HCT116 (cell line): Measurements from ENCODE around the gene RYR2. TPM values are rescaled to one million over a fixed set of nuclear protein-coding genes. Genes with fewer than 3 reads are reported as not detected.

Experiments
- ATAC-seq: fragments of 200-7000 bp; cut with Tn5 transposase; 2 replicates; pipeline ENCODE4 v1.9.1; 2020; ENCODE audit warnings: mild to moderate bottlenecking, moderate library complexity
- BruUV-seq: library from RNA; stranded (reverse); fragments of 400-500 nt; replicated peaks from 2 replicates; lab custom pipeline; 2021; lab: Mats Ljungman, UMichigan
- CTCF ChIA-PET: fragments of 300-600 bp; sonication (Branson Sonifier 250); formaldehyde crosslinking; loops from one replicate; lab custom pipeline; 2021; ENCODE audit warnings: antibody characterized with exemption; lab: Charles Lee
- POLR2A ChIA-PET: fragments of 300-600, 350-600 bp; sonication (Branson Sonifier 250); formaldehyde crosslinking; loops from one replicate; lab custom pipeline; 2021; ENCODE audit warnings: antibody characterized with exemption; lab: Charles Lee
- RAD21 ChIA-PET, 2 experiments: fragments of 300-600 bp; sonication (Branson Sonifier 250); formaldehyde crosslinking; loops; one replicate each; lab custom pipeline; 2023; ENCODE audit warnings: low total read pairs in 2 of 2; ENCODE audit not compliant: uncharacterized antibody in 2 of 2, unreplicated experiment in 2 of 2, low non-redundant PET in 1 of 2; lab: Charles Lee
- DNase-seq: peaks from one replicate; pipeline ENCODE4 v3.0.0-alpha.2; 2010; ENCODE audit warnings: low read depth, low spot score
- H2AFZ ChIP-seq: fragments of 200-600 bp; shearing (Covaris generic), sonication (generic); 2 replicates; pipeline ENCODE4 v1.6.1; 2017; ENCODE audit warnings: low read depth, mixed run types, mixed read lengths, antibody characterized with exemption, low read length; ENCODE audit not compliant: poor library complexity, severe bottlenecking
- H3K27ac ChIP-seq: 2 replicates; pipeline ENCODE4 v1.5.1; 2012; ENCODE audit warnings: low read depth, low read length
- H3K27me3 ChIP-seq: fragments of 200-600 bp; sonication (generic); 2 replicates; pipeline ENCODE4 v1.6.1; 2016; ENCODE audit warnings: mixed run types, low read length, mixed read lengths; ENCODE audit not compliant: insufficient read depth
- H3K36me3 ChIP-seq, 2 experiments: fragments of 200-500 bp in 1 of 2; fragments of 200-600 bp in 1 of 2; sonication (Bioruptor generic) in 1 of 2; sonication (generic) in 1 of 2; 2 replicates each; pipeline versions ENCODE4 v1.5.1 to v1.6.1; 2014 to 2016; ENCODE audit warnings: low read length in 2 of 2, inconsistent platforms in 1 of 2, mixed read lengths in 1 of 2, mixed run types in 1 of 2; ENCODE audit not compliant: insufficient read depth in 2 of 2, control insufficient read depth in 1 of 2
- H3K4me1 ChIP-seq, 2 experiments: fragments of 200-600 bp in 1 of 2; sonication (generic) in 1 of 2; 2 replicates each; pipeline versions ENCODE4 v1.5.1 to v1.6.1; 2012 to 2017; ENCODE audit warnings: low read length in 2 of 2, inconsistent platforms in 1 of 2, mild to moderate bottlenecking in 1 of 2, mixed read lengths in 1 of 2, mixed run types in 1 of 2, moderate library complexity in 1 of 2; ENCODE audit not compliant: insufficient read depth in 2 of 2, control insufficient read depth in 1 of 2
- H3K4me2 ChIP-seq: fragments of 200-600 bp; sonication (generic); 2 replicates; pipeline ENCODE4 v1.6.1; 2017; ENCODE audit warnings: mixed run types, low read length, mixed read lengths
- H3K4me3 ChIP-seq, 2 experiments: fragments of 200-600 bp in 1 of 2; sonication (generic) in 1 of 2; replicated peaks in 1 of 2; 2 replicates each; pipeline ENCODE4 v1.5.1; 2011 to 2016; ENCODE audit warnings: low read length in 2 of 2, control low read depth in 1 of 2, low read depth in 1 of 2, mild to moderate bottlenecking in 1 of 2, mixed read lengths in 1 of 2, mixed run types in 1 of 2
- H3K79me2 ChIP-seq: fragments of 200-600 bp; sonication (generic); 2 replicates; pipeline ENCODE4 v1.6.1; 2017; ENCODE audit warnings: mild to moderate bottlenecking, mixed run types, low read length, moderate library complexity, mixed read lengths; ENCODE audit not compliant: insufficient read depth
- H3K9ac ChIP-seq: fragments of 200-600 bp; sonication (generic); 2 replicates; pipeline ENCODE4 v1.6.1; 2016; ENCODE audit warnings: low read length, mixed read lengths
- H3K9me2 ChIP-seq: fragments of 200-600 bp; sonication (generic), shearing (Covaris generic); 2 replicates; pipeline ENCODE4 v1.6.1; 2017; ENCODE audit warnings: mixed run types, mild to moderate bottlenecking, moderate library complexity; ENCODE audit not compliant: insufficient read depth
- H3K9me3 ChIP-seq, 2 experiments: fragments of 200-500 bp in 1 of 2; fragments of 200-600 bp in 1 of 2; sonication (Bioruptor generic) in 1 of 2; sonication (generic) in 1 of 2; 2 replicates each; pipeline ENCODE4 v1.6.1; 2014 to 2017; ENCODE audit warnings: low read length in 2 of 2, mixed read lengths in 2 of 2, inconsistent platforms in 1 of 2, low read depth in 1 of 2, mild to moderate bottlenecking in 1 of 2, mixed run types in 1 of 2, moderate library complexity in 1 of 2; ENCODE audit not compliant: control insufficient read depth in 1 of 2, insufficient read depth in 1 of 2
- H4K20me1 ChIP-seq: fragments of 200-600 bp; sonication (generic), shearing (Covaris generic); 2 replicates; pipeline ENCODE4 v1.6.1; 2017; ENCODE audit warnings: mixed run types, mild to moderate bottlenecking, moderate library complexity; ENCODE audit not compliant: insufficient read depth
- ATF3 ChIP-seq: IDR thresholded peaks from 2 replicates; pipeline ENCODE4 v1.6.1; 2012
- CBX3 ChIP-seq: IDR thresholded peaks from 2 replicates; pipeline ENCODE4 v1.6.1; 2012; ENCODE audit warnings: low read depth
- EZH2phosphoT487 ChIP-seq: fragments of 200-600 bp; IDR thresholded peaks from 2 replicates; pipeline ENCODE4 v1.6.1; 2018; ENCODE audit warnings: antibody characterized with exemption, borderline replicate concordance
- RAD21 ChIP-seq: IDR thresholded peaks from 2 replicates; pipeline ENCODE4 v1.6.1; 2012; ENCODE audit warnings: low read depth, mild to moderate bottlenecking
- SIN3A ChIP-seq: IDR thresholded peaks from 2 replicates; pipeline ENCODE4 v1.6.1; 2012; ENCODE audit warnings: low read depth
- SRF ChIP-seq: IDR thresholded peaks from 2 replicates; pipeline ENCODE4 v1.6.1; 2012; ENCODE audit warnings: low read depth
- TCF7L2 ChIP-seq: IDR thresholded peaks from 2 replicates; pipeline ENCODE4 v1.7.0; 2011; ENCODE audit warnings: borderline replicate concordance, inconsistent platforms; ENCODE audit not compliant: insufficient read depth, insufficient read length; ENCODE audit errors: extremely low read depth
- YY1 ChIP-seq: IDR thresholded peaks from 2 replicates; pipeline ENCODE4 v1.6.1; 2011; ENCODE audit warnings: low read length, low read depth, moderate library complexity, mild to moderate bottlenecking; ENCODE audit not compliant: insufficient replicate concordance; ENCODE audit errors: extremely low read depth
- ZFX ChIP-seq: fragments of 450-650 bp; IDR thresholded peaks from 2 replicates; pipeline ENCODE4 v1.6.1; 2017
- intact Hi-C: fragments of 100-400 bp; cut with micrococcal nuclease; formaldehyde crosslinking; loops from 2 replicates; pipeline ENCODE4 v1.10.0; 2022
- total RNA-seq: library from RNA; stranded (reverse); gene quantifications from one replicate; pipeline ENCODE4 v1.2.1, GENCODE V29; 2021; ENCODE audit not compliant: unreplicated experiment
- TF ChIP-seq, protein P1 (sequence below), 3 experiments: fragments of 200-600 bp in 1 of 3; sonication (generic) in 1 of 3; IDR thresholded peaks in 2 of 3; conservative IDR thresholded peaks in 1 of 3; 2 replicates each; pipeline ENCODE4 v1.5.1; 2012 to 2017; ENCODE audit warnings: low read depth in 2 of 3, low read length in 2 of 3, antibody characterized with exemption in 1 of 3, borderline replicate concordance in 1 of 3, control low read depth in 1 of 3, mild to moderate bottlenecking in 1 of 3, mixed read lengths in 1 of 3, mixed run types in 1 of 3, moderate library complexity in 1 of 3; ENCODE audit not compliant: insufficient read depth in 1 of 3

The RYR2 gene
- total RNA-seq, 1 experiment from 2014 or later: 0.02 TPM

DNA sequence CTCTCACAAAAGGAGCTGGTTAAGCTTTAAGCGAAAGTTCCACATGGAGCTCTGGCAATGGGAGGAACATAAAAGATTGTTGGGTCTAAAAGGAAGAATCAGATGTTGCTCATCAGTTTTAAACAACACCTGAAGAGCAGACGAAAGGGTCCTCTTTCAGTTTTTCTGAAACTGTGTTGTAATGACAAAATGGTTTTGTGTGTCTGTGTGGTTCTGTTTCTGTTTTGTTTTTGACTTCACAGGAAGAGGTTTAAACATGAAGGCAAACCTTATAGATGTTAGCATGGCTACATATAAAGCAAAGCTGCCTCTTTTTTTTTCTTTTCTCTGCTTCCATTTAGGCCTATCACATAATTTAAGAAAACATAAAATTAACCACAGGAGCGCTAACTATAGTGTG lies 712.6 kb downstream of the RYR2 start:
- BruUV-seq: no TSS peak
- DNase-seq (no peak), ATAC-seq (no peak)
- H2AFZ ChIP-seq: no peak overlapping the region
- RAD21 ChIA-PET: no interaction called here
- no peaks in the 10 kb centered on the region for H3K4me1 ChIP-seq
- CTCF ChIA-PET: no interaction called here
- H3K36me3 ChIP-seq: no peaks in the 10 kb centered on the region
- H4K20me1 ChIP-seq: no peaks in the 10 kb centered on the region
- no peaks in the 10 kb centered on the region for H3K27me3 ChIP-seq
- H3K9ac ChIP-seq: no peak overlapping the region
- peaks cover 4 to 8% of the 10 kb centered on the region in 2 experiments; a peak in 2 of 4 replicates for H3K9me3 ChIP-seq
- H3K4me2 ChIP-seq: no peak overlapping the region
- H3K4me3 ChIP-seq: no peak overlapping the region
- H3K9me2 ChIP-seq: no peaks in the 10 kb centered on the region
- intact Hi-C loops: no loop called here
- no peaks in the 10 kb centered on the region for H3K79me2 ChIP-seq
- no peak for TF ChIP-seq SIN3A
- TF ChIP-seq, all 23 proteins: peak for 0
- POLR2A ChIA-PET: no interaction called here
- no peak overlapping the region for H3K27ac ChIP-seq

GRCh38 chr1:237756304-237756967 lies 714.5 kb downstream of the RYR2 start:
- Histone ChIP-seq H3K79me2 (no peaks in the 10 kb centered on the region), H3K27me3 (no peaks in the 10 kb centered on the region), H3K9ac (no peak overlapping the region), H3K9me3 (peaks cover 4 to 8% of the 10 kb centered on the region in 2 experiments; a peak in 2 of 4 replicates), H3K4me1 (no peaks in the 10 kb centered on the region)
- CTCF ChIA-PET: no interaction called here
- BruUV-seq: no TSS peak
- intact Hi-C loops: no loop called here
- DNase-seq: no peak
- POLR2A ChIA-PET: no interaction called here
- TF ChIP-seq ZFX (no peak), CBX3 (no peak), EZH2phosphoT487 (no peak), RAD21 (no peak), TCF7L2 (no peak), YY1 (no peak), ATF3 (no peak), SRF (no peak)
- TF ChIP-seq, protein P1, sequence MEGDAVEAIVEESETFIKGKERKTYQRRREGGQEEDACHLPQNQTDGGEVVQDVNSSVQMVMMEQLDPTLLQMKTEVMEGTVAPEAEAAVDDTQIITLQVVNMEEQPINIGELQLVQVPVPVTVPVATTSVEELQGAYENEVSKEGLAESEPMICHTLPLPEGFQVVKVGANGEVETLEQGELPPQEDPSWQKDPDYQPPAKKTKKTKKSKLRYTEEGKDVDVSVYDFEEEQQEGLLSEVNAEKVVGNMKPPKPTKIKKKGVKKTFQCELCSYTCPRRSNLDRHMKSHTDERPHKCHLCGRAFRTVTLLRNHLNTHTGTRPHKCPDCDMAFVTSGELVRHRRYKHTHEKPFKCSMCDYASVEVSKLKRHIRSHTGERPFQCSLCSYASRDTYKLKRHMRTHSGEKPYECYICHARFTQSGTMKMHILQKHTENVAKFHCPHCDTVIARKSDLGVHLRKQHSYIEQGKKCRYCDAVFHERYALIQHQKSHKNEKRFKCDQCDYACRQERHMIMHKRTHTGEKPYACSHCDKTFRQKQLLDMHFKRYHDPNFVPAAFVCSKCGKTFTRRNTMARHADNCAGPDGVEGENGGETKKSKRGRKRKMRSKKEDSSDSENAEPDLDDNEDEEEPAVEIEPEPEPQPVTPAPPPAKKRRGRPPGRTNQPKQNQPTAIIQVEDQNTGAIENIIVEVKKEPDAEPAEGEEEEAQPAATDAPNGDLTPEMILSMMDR (IDR thresholded peaks at IDR 0.05 in 2 of 3, conservative IDR thresholded peaks at IDR 0.05 in 1 of 3; ENCODE audit: borderline replicate concordance in 1 of 3, insufficient read depth in 1 of 3, low read depth in 2 of 3, low read length in 2 of 3): no peak
- TF ChIP-seq, all 23 proteins: peak for 0
- Histone ChIP-seq H2AFZ (no peak overlapping the region), H3K9me2 (no peaks in the 10 kb centered on the region), H3K4me2 (no peak overlapping the region), H4K20me1 (no peaks in the 10 kb centered on the region), H3K4me3 (no peak overlapping the region), H3K27ac (no peak overlapping the region), H3K36me3 (no peaks in the 10 kb centered on the region)
- no peak for ATAC-seq
- RAD21 ChIA-PET: no interaction called here
